GM11168 (cell line): ENCODE results near the gene ZNF182.
"Not testable (repeated sequence)": the region's sequence is repeated elsewhere in the genome, so short reads cannot be mapped to it uniquely, and the experiment has no call there.

Experiments
- in situ Hi-C: fragments of 300-500 bp; cut with MboI; formaldehyde crosslinking; loops from one replicate; pipeline ENCODE4 v1.12.0; 2022; ENCODE audit warnings: low sequenced_read_pairs; ENCODE audit not compliant: unreplicated experiment

Gene ZNF182

GRCh38 chrX:48003758-48004457 is at the start of gene ZNF182:
TSS of gene ZNF182 (minus strand) at chrX:48003989. CDS start at chrX:48002609, 1,380 bp downstream.
- in situ Hi-C loops = no loop called here

DNA sequence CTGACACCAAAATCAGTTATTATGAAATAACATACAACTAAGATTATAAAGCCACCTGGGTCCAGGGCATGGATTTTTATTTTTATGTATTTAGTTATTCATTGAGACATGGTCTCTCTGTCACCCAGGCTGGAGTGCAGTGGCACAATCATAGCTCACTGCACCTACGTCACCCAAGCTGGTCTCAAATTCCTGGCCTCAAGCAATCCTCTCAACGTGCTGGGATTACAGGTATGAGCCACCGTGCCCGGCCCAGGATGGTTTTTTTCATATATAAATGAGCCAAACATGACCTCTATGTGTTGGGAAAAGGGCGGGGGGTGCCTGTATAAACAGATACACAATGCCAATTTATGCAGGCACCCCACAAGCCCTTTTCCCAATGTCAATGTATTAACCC is 43.1 kb upstream of the ZNF182 start:
- in situ Hi-C loops = no loop called here

DNA sequence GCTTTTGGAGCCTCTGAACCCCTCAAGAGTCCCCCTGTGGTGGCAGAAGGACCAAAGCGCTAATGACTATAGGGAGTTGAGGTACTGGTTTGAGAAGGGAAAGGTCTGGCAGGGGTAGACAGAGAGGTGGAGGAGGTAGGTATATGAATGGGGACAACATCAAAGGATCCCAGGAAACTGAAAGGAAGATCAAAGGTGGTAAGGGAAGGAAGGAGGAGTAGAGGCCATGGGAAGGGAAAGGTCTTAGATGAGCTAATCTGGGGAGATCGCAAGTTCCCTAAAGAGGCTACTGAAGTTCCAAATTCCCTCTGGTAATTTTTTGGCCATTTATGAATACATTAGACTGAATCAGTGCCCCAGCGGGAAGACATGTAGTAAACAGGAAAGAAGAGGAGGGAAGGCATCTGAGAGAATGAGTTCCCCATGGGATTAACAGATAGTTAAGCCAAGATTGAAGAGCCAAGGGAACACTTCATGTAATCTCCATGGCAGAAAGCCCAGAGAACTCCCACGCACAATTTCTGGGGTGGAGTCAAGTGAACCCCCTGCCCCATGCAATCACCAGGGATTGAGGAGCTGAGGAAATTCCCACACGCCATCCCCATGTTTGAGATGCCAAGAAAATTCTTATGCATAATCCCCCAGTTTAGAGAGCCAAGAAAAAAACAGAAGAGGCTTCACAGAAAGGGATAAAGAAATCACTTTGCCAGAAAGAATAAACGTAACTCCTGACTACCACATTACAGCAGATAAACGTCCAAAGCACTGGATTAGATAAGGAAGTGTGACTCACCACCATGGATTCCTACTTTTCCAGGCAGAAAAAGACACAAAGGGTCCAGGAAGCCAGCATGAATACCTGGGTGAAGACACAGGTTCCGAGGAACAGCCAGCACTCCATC is 41.9 kb upstream of the ZNF182 start:
- in situ Hi-C loops = no loop called here

DNA sequence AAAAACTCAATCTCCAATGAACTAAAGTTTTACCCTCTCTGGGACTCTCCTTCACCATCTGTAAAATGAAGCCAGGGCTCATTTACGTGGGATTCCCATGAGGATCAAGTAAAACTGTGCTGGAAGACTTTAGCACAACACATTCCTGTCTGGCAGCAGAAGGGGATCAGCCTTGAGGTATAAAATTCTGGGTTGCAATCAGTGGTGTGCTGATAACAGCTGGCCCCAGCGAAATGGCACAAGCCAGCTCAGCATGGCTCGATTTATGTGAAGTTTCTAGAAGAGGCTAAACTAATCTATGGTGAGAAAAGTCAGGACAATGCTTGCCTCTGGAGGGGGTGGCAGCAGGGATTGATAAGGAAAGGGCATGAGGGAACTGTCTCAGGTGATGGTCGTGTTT is 39.3 kb upstream of the ZNF182 start:
- in situ Hi-C loops = no loop called here

DNA sequence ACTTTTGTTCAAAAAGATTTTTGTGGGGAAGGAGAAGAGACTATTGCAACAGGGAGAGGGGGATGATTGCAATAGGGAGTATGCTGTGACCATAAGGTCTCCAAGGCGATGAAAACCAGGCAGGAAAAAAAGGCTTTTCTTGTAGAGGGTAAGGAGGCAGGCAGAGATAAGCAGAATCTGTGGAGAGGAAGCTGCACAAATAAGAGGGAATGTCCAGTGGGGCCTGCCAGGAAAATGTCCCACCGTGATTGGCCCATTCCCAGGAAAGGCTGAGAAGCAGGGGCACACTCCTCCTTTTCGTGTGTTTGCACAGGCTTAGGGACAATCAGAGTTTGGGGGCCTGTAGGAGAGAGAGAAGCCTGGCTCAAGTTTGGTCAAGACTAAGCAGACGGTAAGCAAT is 32.1 kb upstream of the ZNF182 start:
- in situ Hi-C loops = no loop called here

DNA sequence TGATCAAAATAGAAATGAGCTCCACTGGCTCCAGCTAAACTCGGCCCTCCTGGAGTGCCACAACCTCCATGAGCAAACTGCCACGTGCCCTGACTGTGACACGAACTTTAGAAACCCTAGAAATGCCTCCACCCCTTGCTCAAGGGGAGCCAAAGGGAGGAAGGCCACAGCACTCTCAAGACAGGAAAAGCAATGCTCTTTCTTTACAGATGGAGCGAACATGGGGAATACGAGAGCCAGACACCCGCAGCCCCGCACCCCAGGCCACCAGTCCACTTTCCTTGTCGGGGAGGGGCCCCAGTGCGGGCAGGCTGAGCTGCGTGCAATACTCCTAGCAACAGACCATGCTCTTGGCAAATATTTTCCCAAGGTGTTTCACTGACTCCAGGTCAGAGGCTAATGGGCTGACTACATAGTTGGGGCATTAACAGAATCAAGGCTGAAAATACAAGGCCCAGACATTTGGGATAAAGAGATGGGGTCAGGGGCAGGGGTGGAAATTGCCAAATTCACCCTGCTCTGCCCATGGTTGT is 26.9 kb upstream of the ZNF182 start:
- in situ Hi-C loops = not testable (repeated sequence)

DNA sequence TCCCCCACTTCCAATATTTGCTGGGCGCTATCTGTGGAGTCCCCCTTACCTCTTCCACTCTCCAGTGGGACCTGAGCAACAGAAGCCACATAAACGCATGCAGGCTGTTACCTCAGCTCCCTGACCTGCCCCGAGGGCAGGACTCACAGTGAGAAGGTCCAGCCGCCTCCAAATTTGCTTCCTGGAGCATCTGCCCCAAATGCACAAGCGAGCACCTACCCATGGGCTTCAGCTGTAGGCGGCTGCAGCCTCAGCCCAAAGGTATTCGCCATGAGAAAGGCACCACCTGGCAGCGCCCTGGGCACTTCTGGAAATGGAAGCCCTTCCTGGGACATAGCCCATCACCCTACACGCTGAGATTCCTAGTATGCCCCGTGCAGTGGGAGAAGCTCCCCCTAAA is 26.4 kb upstream of the ZNF182 start:
- in situ Hi-C loops = no loop called here

DNA sequence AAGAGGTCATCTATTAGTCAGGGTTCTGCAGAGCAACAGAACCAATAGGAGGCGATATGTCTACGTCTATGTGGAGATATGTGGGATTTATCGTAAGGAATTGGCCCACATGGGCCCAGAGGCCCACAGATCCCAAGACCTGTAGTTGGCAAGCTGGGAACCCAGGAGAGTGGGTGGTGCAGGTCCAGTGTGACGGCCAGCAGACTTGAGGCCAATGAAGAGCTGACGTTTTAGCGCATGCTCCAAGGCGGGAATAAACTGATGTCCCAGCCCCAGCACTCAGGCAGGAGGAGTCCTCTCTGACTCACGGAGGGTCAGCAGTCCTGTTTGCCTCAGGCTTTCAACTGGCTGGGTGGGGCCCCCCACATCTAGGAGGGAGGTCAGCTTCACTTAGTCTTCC is 24.3 kb upstream of the ZNF182 start:
- in situ Hi-C loops = loop anchor here (10.0 kb wide), 1 partner anchor 193 kb away; the partner anchor contains the start of gene ZNF81

- in situ Hi-C loops = loop anchor here (10.0 kb wide), 1 partner anchor 193 kb away; the partner anchor contains the start of gene ZNF81
Observed at GRCh38 chrX:48027545-48027944, 23.8 kb upstream of the ZNF182 start.

GRCh38 chrX:48025561-48025960 is 21.8 kb upstream of the ZNF182 start:
- in situ Hi-C loops = loop anchor here (10.0 kb wide), 1 partner anchor 191 kb away; the partner anchor contains the start of gene ZNF81

GRCh38 chrX:48022738-48023137 is 18.9 kb upstream of the ZNF182 start:
- in situ Hi-C loops = loop anchor here (10.0 kb wide), 1 partner anchor 188 kb away; the partner anchor contains the start of gene ZNF81

GRCh38 chrX:48022100-48022499 is 18.3 kb upstream of the ZNF182 start:
- in situ Hi-C loops = loop anchor here (10.0 kb wide), 1 partner anchor 187 kb away; the partner anchor contains the start of gene ZNF81

- in situ Hi-C loops = loop anchor here (10.0 kb wide), 1 partner anchor 186 kb away; the partner anchor contains the start of gene ZNF81
Observed at GRCh38 chrX:48021026-48021900, 17.5 kb upstream of the ZNF182 start.

- in situ Hi-C loops = loop anchor here (10.0 kb wide), 1 partner anchor 186 kb away; the partner anchor contains the start of gene ZNF81
Observed at GRCh38 chrX:48020472-48020871, 16.7 kb upstream of the ZNF182 start.

DNA sequence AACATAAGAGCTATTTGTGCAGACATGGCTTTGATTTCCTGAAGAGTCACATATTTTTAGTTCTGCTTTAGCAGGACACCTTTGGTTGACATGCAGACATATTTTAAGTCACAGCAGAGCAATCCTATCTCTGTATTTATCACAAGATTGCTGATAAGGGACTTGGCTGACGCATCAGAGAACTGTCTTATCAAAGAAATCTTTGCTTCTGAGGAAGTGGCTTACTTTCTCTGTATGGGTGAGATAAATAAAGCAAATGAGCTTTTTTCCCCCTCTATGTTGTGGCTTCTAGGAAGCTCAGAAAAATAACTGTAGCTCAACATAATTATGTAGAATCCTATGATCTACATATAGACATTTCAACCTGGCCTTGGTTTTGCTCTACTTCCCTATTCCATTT is 16.1 kb upstream of the ZNF182 start:
- in situ Hi-C loops = loop anchor here (10.0 kb wide), 1 partner anchor 185 kb away; the partner anchor contains the start of gene ZNF81

DNA sequence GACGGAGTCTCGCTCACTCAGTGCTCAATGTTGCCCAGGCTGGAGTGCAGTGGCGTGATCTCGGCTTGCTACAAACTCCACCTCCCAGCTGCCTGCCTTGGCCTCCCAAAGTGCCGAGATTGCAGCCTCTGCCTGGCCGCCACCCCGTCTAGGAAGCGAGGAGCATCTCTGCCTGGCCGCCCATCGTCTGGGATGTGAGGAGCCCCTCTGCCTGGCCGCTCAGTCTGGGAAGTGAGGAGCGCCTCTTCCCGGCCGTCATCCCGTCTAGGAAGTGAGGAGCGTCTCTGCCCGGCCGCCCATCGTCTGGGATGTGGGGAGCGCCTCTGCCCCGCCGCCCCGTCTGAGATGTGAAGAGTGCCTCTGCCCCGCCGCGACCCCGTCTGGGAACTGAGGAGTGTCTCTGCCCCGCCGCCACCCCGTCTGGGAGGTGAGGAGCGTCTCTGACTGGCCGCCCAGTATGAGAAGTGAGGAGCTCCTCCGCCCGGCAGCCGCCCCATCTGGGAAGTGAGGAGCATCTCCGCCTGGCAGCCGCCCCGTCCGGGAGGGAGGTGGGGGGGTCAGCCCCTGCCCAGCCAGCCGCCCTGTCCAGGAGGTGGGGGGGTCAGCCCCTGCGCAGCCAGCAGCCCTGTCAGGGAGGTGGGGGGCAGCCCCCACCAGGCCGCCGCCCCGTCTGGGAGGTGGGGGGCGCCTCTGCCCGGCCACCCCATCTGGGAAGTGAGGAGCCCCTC is 13.0 kb upstream of the ZNF182 start:
- in situ Hi-C loops = not testable (repeated sequence)

DNA sequence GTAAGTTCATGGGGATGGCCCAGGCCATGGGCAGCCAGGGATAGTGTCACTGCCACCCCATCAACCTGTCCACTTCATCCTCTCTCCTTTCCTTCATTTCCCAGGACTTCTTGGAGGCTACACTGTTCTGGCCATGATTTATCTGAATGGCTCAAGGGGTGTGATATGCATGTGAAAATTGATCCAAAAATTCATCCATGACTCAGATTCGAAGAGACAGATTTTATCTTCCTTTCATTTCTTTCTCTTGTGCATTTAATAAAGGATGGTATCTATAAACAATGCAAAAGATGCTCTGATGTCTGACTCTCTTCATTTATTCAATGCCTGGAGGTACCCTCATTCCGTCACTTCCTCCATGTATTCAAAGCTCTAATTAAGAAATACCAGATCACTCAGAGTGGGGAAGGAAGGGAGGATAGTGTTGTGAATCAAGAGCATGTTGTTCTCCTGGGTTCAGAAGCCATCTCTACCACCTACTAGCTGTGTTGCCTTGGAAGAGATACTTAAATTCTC is 5.7 kb upstream of the ZNF182 start:
- in situ Hi-C loops = not testable (repeated sequence)

DNA sequence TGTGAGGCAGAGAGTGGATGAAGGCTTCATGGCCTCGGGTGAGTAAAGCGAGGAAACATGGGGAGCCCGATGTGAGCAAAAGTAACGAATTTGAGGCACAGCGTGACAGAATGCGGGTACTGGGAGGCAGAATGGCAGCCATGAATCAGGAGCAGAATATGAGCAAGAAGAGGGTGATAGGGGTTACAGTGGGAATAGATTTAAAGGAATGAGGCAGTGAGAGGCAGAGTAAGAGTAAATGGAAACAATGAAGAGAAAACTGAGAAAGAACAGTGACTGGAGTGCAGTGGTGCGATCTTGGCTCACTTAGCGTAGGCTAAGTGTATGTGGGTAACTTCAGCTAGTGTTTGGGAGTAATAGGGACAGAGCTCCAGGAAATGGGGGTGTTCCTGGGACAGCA is 2.9 kb upstream of the ZNF182 start, which contains the start of gene SPACA5:
SPACA5 (plus strand) TSS at position 301 of the 400 bp plus-strand sequence. CDS start 815 bp downstream, outside the sequence.
- in situ Hi-C loops = not testable (repeated sequence)

DNA sequence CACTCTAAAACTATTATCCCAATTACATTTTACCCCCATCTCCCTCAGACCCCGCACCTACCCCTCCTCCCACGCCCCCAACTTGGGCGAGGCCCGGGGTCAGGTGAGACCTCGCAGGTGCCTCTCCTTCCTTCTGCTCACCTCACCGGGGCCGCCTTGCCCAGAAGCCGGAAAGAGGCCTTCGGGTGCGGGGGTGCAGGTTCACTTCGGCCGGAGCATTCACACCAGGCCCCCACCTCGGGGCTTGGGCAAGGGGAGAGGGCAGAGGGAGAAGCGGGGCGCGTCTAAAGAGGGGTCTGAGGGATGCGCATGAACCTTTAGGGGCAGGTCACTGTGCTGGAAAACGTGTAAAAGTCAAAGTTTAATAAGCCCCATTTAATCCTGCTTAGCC is 427 bp downstream of the ZNF182 start:
- in situ Hi-C loops = no loop called here
